ENCODE results near the gene ACAP3.
"Not testable (repeated sequence)": the region's sequence is repeated elsewhere in the genome, so short reads cannot be mapped to it uniquely, and the experiment has no call there.

ACAP3 gene

GRCh38 chr1:1327291-1327690 lies 19.6 kb upstream of the ACAP3 start:
- Mint-ChIP-seq H3K9me3 (ENCODE audit: low read depth) (no peaks in the 10 kb centered on the region), H3K27ac (no peak overlapping the region), H3K4me1 (ENCODE audit: low read depth) (peaks cover 17% of the 10 kb centered on the region), H3K27me3 (no peaks in the 10 kb centered on the region), H3K4me3 (no peak overlapping the region), H3K36me3 (no peaks in the 10 kb centered on the region)

- H3K36me3 Mint-ChIP-seq, result no peaks in the 10 kb centered on the region
- peaks cover 25% of the 10 kb centered on the region for H3K4me1 Mint-ChIP-seq (ENCODE audit: low read depth)
- peak overlapping the region; percentile 53 for H3K4me3 Mint-ChIP-seq
- H3K27ac Mint-ChIP-seq, result no peak overlapping the region
- H3K9me3 Mint-ChIP-seq (ENCODE audit: low read depth), result no peaks in the 10 kb centered on the region
- H3K27me3 Mint-ChIP-seq, result no peaks in the 10 kb centered on the region
Observed at GRCh38 chr1:1326075-1326605, 18.4 kb upstream of the ACAP3 start.

DNA sequence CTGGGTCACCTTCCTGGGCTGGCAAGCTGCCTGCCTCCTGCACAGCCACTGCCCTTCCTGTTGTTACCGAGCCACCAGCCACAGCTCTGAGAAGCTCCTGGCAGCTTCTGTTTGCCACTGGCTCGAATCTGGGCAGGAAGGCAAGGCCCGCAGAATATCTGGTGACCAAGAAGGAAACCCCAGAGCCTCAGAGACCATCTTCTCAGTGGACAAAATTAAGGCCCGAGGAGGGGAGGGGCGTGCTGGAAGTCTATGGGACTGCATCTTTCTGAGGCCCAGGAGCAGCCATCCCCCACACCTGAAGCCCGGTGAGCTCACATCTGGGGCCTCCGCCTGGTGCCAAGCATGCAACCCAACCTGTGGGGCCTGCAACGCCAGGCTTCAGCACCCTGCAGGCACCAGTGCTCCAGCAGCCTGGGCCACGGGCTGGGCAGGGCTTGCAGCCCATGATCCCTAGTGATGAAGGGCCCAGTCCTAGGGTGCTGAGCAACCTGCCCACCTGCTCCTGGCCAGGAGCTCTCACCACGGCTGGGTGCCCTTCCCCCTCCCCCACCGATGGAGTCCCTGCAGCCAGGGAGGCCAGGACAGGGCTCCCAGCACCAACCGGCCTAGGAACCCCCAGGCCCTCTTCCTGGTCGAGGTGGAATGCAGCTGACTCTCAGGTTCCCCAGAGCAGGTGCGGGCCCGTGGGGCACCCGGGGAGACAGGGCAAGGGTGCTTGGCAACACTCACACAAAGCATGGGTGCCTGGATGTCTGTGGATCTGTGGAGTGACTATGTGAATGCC lies 17.8 kb upstream of the ACAP3 start:
- H3K4me3 Mint-ChIP-seq, result peak overlapping the region; percentile 74
- no peaks in the 10 kb centered on the region for H3K27me3 Mint-ChIP-seq
- H3K4me1 Mint-ChIP-seq (ENCODE audit: low read depth), result peaks cover 25% of the 10 kb centered on the region
- H3K27ac Mint-ChIP-seq, result no peak overlapping the region
- H3K36me3 Mint-ChIP-seq, result no peaks in the 10 kb centered on the region
- no peaks in the 10 kb centered on the region for H3K9me3 Mint-ChIP-seq (ENCODE audit: low read depth)

GRCh38 chr1:1324524-1325287 lies 17.0 kb upstream of the ACAP3 start, which contains the start of the genes CPTP and INTS11:
CPTP (plus strand) TSS chr1:1324802; CDS start chr1:1326911, 2,109 bp downstream.
INTS11 (minus strand) TSS chr1:1324660; CDS start chr1:1324608, 52 bp downstream.
- Mint-ChIP-seq H3K9me3 (ENCODE audit: low read depth) (no peaks in the 10 kb centered on the region), H3K27me3 (no peaks in the 10 kb centered on the region), H3K27ac (peak within 1 kb of the TSS; percentile 88), H3K4me3 (peak within 1 kb of the TSS; percentile 95), H3K4me1 (ENCODE audit: low read depth) (peaks cover 25% of the 10 kb centered on the region), H3K36me3 (no peaks in the 10 kb centered on the region)

GRCh38 chr1:1324084-1324523 lies 16.4 kb upstream of the ACAP3 start:
- Mint-ChIP-seq H3K36me3 (no peaks in the 10 kb centered on the region), H3K4me1 (ENCODE audit: low read depth) (peaks cover 24% of the 10 kb centered on the region), H3K27ac (no peak overlapping the region), H3K4me3 (peak overlapping the region; percentile 53), H3K9me3 (ENCODE audit: low read depth) (no peaks in the 10 kb centered on the region), H3K27me3 (no peaks in the 10 kb centered on the region)

GRCh38 chr1:1322952-1323351 lies 15.2 kb upstream of the ACAP3 start:
- Mint-ChIP-seq H3K36me3 (no peaks in the 10 kb centered on the region), H3K27ac (no peak overlapping the region), H3K9me3 (ENCODE audit: low read depth) (no peaks in the 10 kb centered on the region), H3K4me1 (ENCODE audit: low read depth) (peaks cover 24% of the 10 kb centered on the region), H3K4me3 (peak overlapping the region; percentile 95), H3K27me3 (no peaks in the 10 kb centered on the region)

DNA sequence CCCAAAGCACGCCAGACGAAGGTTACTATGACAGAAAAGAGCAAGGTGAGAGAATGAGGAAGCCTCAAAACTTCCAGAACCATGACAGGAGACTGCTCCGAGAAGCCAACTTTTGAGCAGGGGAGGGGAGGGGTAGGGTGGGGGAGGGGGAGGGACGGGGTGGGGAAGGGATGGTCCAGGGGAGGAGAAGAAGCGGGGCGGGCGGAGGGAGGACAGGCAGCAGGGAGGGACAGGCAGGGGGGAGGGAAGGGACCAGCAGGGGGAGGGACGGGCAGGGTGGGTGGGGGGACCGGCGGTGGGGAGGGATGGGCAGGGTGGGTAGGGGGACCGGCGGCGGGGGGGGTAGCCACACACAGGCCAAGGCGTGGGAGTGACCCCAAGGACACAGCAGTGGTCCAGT lies 14.7 kb upstream of the ACAP3 start:
- Mint-ChIP-seq H3K4me1 (ENCODE audit: low read depth) (peaks cover 24% of the 10 kb centered on the region), H3K4me3 (peak overlapping the region; percentile 95), H3K27me3 (no peaks in the 10 kb centered on the region), H3K27ac (peak overlapping the region; percentile 81), H3K36me3 (no peaks in the 10 kb centered on the region), H3K9me3 (ENCODE audit: low read depth) (no peaks in the 10 kb centered on the region)

DNA sequence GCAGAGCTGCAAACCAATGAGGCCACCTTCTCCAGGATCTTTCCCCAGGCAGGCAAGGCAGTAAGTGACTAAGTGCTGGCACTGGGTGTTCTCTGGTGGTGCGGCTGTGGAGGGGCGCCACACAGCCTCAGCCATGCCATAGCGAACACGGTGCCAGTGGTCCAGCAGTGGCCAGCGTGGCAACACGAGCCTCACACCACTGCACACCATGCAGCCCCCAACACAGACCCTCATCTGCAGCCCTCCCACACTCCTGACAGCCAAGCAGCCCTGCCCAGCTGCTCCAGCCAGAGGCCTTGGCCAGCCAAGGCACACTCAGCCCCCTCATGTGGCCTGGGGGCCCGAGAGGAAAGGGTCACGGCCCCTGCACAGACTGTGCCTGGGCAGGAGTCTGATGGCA lies 13.7 kb upstream of the ACAP3 start:
- H3K27me3 Mint-ChIP-seq, result no peaks in the 10 kb centered on the region
- H3K9me3 Mint-ChIP-seq (ENCODE audit: low read depth), result no peaks in the 10 kb centered on the region
- H3K27ac Mint-ChIP-seq, result no peak overlapping the region
- H3K4me3 Mint-ChIP-seq, result peak overlapping the region; percentile 30
- no peaks in the 10 kb centered on the region for H3K36me3 Mint-ChIP-seq
- peaks cover 24% of the 10 kb centered on the region for H3K4me1 Mint-ChIP-seq (ENCODE audit: low read depth)

DNA sequence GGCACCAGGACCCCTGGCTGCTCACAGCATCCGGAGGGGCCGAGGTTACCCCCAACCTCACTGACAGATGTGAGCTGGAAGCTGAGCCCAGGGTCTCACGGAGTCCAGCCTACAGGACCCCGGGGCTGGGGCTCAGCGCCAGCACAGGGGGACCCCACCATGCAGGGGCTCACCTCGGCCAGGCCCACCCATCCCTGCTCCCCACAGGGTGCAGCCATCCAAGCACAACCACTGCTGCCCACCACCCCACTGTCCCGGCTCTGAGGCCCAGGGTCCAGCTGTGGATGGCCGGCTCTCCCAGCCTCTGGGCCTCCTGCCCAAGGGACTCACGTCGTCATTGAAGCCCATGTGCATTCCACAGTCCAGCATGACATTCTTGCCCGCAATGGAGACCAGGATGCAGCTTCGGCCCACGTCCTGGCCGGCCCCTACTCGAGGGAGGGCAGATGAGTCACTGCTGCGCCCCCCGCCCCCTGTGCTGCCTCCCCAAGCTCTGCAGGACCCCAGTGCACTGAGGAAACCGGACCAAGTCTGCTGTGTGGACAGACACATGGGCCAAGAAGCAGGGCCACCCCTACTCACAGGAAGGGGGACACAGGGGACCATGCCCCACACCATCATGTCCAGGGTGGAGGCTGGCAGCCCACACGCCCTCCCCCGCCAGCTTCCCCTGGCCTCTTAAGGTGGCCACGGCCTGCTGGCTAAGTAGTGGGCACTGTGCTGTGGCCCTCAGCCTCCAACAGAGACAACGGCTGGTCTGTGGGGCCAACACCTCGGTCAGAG lies 13.1 kb upstream of the ACAP3 start:
- Mint-ChIP-seq H3K27me3 (no peaks in the 10 kb centered on the region), H3K27ac (no peak overlapping the region), H3K36me3 (no peaks in the 10 kb centered on the region), H3K9me3 (ENCODE audit: low read depth) (no peaks in the 10 kb centered on the region), H3K4me1 (ENCODE audit: low read depth) (peaks cover 20% of the 10 kb centered on the region), H3K4me3 (no peak overlapping the region)

DNA sequence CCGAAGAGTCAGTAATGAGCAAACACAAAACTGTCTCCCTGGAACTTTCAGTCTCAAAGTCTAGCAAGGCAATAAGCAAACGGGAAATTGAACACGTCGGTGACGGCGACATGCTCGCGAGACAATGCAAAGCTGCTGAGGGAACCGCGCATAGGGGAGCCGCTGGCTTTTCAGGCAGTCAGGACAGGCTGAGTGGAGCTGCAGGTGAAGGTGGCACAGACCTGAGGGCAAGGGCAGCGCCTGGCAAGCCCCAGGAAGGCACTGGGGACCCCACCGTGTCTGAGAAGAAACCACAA lies 11.9 kb upstream of the ACAP3 start:
- Mint-ChIP-seq H3K27me3 (no peaks in the 10 kb centered on the region), H3K9me3 (ENCODE audit: low read depth) (no peaks in the 10 kb centered on the region), H3K27ac (no peak overlapping the region), H3K36me3 (no peaks in the 10 kb centered on the region), H3K4me1 (ENCODE audit: low read depth) (peaks cover 19% of the 10 kb centered on the region), H3K4me3 (no peak overlapping the region)

DNA sequence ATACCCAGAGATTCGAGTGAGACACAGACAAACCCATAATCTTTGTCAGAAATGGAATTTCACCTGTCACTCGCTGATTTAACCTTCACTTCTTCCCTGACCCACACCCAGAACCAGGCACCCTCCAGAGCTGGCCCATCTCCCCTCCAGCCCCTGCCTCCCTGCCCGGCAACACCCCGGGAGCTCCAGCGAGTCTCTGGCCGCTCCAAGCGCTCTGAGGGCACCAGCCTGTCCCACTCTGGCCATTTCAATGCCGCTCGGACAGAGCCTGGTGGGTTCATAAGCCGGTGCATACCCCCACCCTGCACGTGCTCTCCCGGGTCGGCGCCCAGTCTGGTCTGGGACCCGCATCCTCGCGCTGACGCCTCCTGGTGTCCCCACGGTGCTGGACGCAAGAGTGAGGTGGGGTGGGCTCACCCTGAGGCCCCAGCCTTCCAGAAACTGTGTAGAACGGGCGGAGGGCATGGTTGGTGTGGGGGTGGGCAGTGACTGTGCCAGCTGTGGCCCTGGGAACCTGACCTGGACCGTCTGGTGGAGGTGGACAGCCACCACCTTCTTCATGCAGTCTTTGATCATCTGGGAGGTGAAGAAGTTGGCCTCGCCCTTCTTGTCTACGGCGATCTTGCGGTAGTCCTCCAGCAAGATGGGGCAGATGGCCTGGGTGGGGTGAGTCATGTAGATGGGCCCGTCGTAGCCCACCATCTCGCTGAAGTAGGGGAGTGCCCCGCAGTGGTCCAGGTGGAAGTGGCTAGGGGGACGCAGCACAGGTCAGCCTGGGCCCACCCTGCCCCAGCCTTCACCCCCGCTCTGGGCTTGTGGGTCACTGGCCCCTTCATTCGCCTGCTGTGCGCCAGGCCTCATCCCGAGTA lies 11.3 kb upstream of the ACAP3 start:
- no peaks in the 10 kb centered on the region for H3K36me3 Mint-ChIP-seq
- H3K9me3 Mint-ChIP-seq (ENCODE audit: low read depth), result no peaks in the 10 kb centered on the region
- no peak overlapping the region for H3K4me3 Mint-ChIP-seq
- no peaks in the 10 kb centered on the region for H3K27me3 Mint-ChIP-seq
- peaks cover 19% of the 10 kb centered on the region for H3K4me1 Mint-ChIP-seq (ENCODE audit: low read depth)
- no peak overlapping the region for H3K27ac Mint-ChIP-seq

- H3K36me3 Mint-ChIP-seq, result no peaks in the 10 kb centered on the region
- no peak overlapping the region for H3K27ac Mint-ChIP-seq
- no peak overlapping the region for H3K4me3 Mint-ChIP-seq
- no peaks in the 10 kb centered on the region for H3K27me3 Mint-ChIP-seq
- H3K4me1 Mint-ChIP-seq (ENCODE audit: low read depth), result peaks cover 14% of the 10 kb centered on the region
- no peaks in the 10 kb centered on the region for H3K9me3 Mint-ChIP-seq (ENCODE audit: low read depth)
Observed at GRCh38 chr1:1318131-1318652, 10.5 kb upstream of the ACAP3 start.

DNA sequence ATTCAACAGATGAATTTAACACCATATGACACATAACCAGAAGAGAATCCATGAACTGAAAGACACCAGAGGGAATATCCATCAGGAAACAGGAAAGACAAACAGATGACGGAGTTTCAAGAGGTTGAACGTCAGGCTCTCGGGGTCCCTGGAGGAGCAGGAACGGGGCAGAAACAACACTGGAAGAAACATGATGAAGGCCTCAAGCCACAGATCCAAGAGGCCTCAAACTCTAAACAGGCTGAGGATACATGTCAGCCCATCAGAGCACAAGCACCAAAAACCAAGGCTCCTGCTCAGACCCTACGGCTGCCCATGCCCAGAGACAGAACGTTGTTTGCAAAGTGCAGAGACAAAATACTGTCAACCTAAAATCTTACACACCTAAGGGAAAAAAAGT lies 9.7 kb upstream of the ACAP3 start:
- no peaks in the 10 kb centered on the region for H3K9me3 Mint-ChIP-seq (ENCODE audit: low read depth)
- H3K4me1 Mint-ChIP-seq (ENCODE audit: low read depth), result peaks cover 11% of the 10 kb centered on the region
- H3K36me3 Mint-ChIP-seq, result no peaks in the 10 kb centered on the region
- H3K27ac Mint-ChIP-seq, result no peak overlapping the region
- H3K4me3 Mint-ChIP-seq, result no peak overlapping the region
- no peaks in the 10 kb centered on the region for H3K27me3 Mint-ChIP-seq

DNA sequence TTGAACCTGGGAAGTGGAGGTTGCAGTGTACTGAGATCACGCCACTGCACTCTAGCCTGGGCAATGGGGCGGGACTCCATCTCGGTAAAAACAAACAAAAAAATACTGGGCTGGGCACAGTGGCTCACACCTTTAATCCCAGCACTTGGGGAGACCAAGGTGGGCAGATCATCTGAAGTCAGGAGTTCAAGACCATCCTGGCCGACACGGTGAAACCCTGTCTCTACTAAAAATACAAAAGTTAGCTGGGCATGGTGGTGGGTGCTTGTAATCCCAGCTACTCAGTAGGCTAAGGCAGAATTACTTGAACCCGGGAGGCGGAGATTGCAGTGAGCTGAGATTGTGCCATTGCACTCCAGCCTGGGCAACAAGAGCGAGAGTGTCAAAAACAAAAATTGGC lies 8.5 kb upstream of the ACAP3 start:
- not testable (repeated sequence) for H3K27me3 Mint-ChIP-seq; H3K4me1 Mint-ChIP-seq (ENCODE audit: low read depth); H3K27ac Mint-ChIP-seq; H3K9me3 Mint-ChIP-seq (ENCODE audit: low read depth); H3K36me3 Mint-ChIP-seq; H3K4me3 Mint-ChIP-seq

Measured in activated naive CD8-positive, alpha-beta T cell (primary cell).